COR-L47 (cell line): ENCODE results near the gene KIAA0408.
"Not testable (repeated sequence)": the region's sequence is repeated elsewhere in the genome, so short reads cannot be mapped to it uniquely, and the experiment has no call there.

ENCODE experiments used
- DNase-seq: peaks from one replicate; lab custom pipeline; 2025; lab: John Stamatoyannopoulos, UW

KIAA0408 gene

DNA sequence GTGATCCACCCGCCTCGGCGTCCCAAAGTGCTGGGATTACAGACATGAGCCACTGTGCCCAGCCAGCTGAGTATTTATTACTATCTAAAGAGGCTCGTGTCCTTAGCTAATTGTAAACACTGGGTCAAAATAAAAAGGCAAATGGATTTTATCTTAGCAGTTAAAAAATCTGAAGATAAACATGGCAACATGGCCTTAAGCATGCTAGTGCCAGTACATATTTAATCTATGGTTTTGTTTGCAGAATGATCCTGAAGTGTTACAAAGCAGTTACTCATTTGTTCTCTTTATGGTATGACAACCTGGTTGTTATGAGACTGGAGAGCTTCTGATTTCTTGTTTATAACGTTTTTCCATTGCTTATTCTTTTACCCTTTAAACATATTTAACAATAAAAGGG lies 3.9 kb upstream of the KIAA0408 start:
- no peak for DNase-seq

DNA sequence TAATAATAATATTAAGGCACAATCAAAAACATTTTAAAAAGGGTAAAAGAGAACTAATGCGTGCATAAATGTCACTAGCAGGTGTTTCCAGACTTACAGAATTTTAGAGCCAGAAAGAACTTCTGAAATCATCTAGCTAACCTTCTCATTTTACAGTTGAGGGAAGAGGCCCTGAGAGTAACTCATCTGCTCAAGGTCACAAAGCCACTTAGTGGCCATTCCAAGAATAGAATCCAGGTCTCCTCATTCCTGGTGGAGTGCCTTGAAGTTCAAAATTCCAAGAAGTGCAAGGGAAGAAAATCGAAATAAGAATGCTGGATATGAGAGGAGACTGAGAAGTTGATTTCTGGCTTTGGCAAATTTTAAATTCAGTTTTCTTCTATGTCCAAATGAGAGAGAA lies 3.2 kb upstream of the KIAA0408 start:
- DNase-seq, result no peak

DNA sequence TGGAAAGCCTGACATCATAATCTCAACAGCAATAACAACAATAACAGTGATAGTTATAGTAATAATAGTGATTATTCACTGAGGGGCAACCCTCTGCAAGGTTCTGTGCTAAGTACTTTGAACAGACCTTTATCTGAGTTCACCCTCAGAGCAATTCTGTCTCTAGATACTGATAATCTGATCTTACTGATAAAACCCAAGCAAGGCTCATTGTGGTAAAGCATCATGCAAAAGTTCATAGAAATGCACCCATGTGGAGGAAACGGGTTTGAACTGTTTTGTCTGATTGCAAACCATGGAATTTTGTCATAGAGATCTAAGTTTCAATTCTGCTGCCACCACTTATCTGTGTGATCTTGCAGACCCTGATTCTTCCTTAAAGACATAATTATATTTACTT lies 1.3 kb upstream of the KIAA0408 start:
- DNase-seq, result no peak

DNA sequence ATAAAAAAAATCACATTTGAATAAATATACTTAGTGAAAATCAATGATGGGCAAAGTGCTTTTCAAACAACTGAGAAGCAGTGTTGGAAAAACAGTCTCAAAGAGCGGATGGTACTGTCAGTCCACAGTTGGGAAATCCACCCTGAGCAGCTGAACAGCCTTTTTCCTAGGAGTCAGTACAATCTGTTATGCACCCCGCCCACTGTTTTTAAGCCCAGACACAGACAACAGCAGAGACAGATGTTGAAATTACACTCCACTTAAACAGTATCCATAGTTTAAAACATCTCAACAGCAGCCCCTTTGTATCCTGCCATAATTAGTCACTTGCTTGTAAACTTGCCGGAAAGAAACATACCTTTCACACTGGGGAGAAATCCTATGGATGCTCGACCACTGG lies 372 bp downstream of the KIAA0408 start:
- no peak for DNase-seq

DNA sequence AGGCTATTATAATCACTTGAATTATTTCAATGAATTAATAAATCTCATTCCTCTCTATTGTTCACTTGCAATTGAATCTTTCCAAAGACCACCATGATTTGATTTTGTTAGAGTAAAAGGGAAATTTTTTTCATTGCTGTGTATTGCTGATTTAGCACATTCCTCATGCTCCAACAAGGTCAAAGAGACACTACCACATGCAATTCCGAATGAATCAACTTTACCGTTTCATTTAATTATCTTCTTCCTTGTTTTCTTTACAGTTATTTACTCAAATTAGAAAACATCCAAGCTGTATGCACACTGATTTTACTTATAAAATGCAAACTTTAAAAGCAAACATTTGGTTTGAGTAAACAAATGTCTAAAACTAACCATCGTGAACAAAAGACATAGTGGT lies 967 bp downstream of the KIAA0408 start:
- DNase-seq, result no peak

DNA sequence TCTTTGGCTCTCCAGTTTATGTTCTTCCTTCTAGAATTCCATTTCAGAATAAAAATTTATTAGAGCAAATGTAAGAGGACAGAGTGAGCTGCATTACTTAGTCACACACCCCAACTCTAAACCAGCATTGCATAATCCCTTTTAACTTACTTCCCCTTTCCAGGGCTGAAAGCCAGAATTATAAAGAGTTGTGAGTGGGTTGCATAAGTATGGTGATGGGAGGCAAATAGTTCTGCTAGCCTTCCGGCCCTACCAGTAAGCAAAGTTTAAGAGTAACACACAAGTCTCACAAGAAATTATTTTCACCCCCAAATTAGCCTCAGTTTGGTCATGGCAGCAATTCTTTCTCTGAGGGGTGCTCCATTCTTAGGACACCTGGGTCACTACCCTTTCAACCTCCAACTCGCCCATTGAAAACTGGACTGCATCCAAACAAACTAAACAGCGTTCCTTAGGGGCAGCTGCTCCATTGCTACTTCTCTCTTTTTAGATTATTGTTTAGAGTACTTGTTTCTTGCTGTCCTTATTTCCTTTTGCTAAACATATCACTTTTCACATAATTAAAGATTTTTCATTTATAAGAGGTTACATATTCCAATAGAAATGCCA lies 1.6 kb downstream of the KIAA0408 start:
- no peak for DNase-seq

DNA sequence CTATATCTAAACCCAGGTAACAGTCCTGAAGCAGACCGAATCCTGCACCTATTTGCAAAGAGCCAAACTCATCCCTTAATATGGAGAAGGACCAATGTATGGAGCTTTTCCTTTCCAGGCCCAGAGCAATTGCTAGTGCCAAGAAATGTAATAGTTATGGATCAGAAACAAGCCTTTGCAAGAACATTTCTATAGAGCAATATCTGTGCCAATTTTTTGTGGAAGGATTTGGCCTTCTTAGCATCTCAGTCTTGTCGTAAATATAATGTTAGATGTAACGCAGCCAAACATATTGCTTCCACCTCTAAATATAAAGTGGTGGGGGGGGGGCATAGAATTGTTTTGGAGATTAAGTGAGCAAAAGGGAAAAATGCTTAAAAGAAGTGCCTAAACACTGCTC lies 2.7 kb downstream of the KIAA0408 start:
- DNase-seq, result no peak

DNA sequence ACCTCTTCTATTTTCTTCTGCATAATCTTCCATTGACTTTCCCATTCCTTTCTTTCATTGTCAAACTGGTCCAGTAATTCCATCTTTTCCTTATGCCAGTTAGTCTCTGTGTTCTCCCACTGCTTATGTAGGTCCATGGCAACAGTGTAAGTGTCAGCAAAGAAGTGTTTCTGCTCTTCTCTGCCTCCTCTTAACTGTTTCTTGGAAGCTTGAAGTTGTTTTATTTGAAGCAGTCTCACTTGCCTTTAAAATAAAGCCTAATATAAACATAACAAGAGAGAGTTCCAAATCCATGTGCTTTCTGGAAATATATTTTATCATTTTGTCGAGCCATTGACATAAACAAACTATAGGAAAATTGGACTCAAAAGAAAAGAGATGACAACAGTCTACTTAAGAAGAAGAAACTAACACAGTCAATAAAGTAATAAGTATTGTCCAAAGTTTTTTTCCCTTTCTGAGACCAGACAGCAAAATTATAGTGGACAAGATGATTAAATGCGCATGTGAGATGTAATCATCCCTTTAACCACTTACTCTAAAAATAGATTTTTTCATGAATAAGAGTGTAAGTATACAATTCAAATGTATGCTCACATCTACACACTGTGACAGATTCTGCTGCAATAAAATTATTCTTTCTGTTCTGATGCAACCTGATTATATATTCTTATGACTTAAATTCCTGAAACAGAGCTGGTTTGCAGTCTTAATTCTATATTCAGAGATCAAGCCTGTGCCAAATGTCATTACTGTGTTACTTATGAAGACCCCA lies 5.2 kb downstream of the KIAA0408 start:
- DNase-seq, result no peak

DNA sequence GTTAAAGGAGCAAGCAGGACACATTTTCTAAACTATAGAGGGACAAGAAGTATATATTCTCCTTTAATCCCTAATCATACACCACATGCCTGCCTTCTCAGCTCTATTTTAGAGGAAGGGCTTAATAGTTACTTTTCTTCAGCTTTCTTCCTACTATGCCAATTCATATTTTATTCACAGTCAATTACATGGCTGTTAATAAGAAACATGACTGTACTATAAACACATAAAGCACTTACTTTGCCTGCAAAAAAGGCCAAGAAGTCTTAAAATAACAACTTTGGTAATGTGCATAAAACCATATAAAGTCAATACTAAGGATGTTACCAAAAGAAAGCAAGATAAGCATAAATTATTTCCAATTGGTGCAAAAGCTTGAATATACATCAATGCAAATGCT lies 6.4 kb downstream of the KIAA0408 start:
- DNase-seq, result no peak

DNA sequence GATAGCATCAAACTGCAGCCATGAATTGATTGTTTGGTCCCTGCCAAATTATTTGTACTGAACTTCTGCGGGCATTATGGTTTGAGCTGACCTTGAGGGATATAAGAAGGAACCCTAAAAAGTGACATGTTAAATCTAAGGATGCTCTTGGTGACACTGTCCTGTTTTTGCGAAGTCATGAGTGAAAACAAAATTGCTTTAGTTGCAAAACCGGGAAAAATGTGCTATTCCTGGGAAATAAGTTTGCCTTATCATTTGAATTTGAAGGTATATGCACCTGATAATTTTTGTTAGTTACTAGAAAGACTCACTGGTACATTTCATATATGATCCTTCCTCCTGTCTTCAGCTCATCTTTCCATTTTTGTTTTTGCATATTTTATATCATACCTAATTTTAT lies 7.8 kb downstream of the KIAA0408 start:
- no peak for DNase-seq

DNA sequence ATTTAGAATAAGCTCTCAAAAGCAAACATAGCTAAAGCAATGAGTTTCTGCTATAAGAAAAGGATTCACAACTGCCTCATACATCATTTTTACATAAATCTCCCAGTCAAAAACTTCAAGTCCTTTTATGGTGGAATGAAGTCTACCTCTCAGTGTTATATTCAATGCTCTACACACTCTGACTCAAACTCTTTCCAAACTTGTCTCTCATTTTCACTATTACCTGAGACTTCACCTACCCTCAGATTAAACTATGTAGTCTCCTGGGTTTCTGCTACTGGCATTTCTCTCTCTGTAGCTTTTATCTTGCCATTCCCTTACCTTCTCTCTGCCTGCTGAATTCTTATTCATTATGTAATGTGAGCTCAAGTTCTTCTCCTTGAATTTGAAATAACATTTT lies 11.4 kb downstream of the KIAA0408 start:
- DNase-seq, result no peak

DNA sequence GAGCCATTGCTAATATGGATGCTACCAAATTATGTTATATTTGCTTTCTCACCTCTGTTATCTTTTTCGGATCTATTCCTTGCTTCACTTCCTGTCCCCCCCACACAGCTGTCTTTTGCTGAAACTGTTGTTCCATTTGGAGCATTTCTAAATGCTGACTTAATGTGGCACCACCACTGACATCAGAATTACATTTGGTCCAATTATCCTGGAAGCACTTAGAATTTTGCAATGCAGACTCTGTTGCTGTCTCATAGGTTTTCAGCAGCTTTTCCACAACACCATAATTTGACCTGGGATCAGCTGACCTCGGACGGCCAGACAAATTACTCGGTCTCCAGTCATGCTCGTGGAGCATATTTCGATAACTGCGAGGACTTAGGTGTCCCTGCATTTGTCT lies 12.8 kb downstream of the KIAA0408 start:
- no peak for DNase-seq

DNA sequence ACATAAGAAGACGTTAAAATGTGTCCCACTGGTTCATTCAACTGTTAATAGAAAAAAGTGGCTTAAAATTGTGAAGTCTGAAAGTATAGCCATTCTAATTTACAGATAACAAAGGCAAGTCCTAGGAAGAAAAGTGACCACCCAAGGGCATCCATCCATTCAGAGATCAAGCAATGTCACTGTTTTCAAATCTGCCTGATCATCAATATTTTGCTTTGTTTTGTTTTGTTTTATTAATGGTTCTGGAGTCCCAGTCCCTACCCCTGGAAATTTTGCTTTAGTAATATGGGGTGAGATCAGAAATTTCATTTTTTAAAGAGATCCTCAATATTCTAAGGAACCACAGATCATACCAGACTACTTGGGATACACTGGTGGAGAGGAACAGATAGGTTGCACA lies 17.3 kb downstream of the KIAA0408 start:
- DNase-seq, result no peak

DNA sequence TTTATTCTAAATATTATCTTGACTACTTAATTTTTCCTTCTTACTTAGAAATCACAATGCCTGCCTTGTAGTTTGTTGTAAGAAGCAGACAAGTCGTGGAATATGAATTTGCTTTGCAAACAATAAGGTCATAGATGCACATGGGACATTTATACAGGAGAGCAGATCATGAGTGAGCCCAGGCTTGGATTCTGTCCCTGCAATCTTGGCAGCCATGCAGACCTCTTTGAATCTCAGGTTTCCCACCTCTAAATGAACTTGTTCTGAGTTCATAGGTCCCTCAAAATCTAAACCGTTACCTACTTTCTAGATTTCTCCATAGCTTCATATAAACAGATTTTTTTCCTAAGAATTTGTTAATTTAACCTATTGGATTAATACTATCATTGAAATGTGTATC lies 19.5 kb downstream of the KIAA0408 start:
- no peak for DNase-seq

DNA sequence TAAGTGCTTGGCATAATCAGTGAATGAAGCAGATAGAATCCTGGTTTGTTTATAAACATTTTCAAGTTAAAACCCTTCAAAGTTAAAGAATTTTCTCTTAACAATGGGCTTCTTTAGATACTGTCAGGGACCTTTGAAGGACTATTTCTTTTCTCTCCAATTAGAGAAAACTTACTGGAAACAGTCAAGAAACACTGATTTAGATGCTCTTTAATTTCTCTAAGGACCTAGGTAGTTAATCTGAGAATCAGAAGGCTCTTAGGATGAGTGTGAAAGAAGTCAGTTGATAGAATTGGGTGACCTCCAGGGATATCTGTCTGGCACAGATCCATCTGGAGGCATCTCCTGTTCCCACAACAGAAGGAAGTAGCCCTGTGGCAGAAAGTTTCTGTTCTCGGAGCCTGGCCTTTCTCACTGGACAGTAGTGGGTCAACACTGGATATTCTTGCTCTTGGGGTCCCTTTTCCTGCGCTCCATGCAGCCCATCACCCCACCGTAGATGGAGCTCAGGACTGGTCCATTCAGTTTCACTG lies 22.5 kb downstream of the KIAA0408 start:
- DNase-seq, result no peak

DNA sequence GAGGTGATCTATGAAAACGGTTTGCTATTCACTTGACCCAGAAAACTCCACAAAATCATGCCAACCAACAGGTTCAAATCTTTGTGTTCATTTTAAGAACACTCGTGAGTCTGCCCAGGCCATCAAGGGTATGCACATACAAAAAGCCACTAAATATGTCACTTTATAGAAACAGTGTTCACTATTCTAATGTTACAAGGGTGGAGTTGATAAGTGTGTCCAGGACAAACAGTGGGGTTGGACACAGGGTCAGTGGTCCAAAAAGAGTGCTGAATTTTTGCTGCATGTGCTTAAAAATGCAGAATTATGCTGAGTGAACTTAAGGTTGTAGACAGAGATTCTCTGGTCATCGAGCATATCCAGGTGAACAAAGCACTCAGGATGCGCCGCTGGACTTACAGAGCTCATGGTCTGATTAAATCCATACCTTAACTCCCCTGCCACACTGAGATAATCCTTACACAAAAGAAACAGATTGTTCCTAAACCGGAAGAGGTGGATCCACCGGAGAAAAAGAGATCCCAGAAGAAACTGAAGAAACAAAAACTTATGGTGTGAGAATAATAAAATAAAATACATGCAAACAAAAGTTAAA lies 23.5 kb downstream of the KIAA0408 start:
- no peak for DNase-seq

DNA sequence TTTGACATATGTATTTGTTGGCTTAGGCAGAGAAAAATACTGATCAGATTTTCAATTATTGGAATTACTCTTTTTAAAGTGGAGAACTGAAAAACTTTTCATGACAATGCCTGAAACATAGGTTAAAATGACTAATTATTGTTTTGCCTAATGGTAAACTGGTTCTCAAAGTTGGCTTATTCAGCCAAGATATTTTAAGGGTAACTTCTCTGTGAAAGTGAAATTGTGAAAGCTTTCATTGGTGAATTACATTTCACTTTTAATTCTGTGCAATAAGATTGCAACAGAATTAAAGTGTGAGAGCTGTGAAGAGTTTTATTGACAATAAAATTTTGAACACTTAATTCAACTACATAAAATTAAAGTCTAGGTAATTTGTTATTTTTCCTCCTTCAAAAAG lies 24.5 kb downstream of the KIAA0408 start:
- no peak for DNase-seq

DNA sequence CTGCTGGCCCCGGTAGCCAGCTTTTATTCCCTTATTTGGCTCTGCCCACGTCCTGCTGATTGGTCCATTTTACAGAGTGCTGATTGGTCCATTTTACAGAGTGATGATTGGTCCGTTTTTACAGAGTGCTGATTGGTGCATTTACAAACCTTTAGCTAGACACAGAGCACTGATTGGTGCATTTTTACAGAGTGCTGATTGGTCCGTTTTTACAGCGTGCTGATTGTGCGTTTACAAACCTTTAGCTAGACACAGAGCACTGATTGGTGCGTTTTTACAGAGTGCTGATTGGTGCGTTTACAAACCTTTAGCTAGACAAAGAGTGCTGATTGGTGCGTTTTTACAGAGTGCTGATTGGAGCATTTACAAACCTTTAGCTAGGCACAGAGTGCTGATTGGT lies 30.6 kb downstream of the KIAA0408 start:
- not testable (repeated sequence) for DNase-seq

DNA sequence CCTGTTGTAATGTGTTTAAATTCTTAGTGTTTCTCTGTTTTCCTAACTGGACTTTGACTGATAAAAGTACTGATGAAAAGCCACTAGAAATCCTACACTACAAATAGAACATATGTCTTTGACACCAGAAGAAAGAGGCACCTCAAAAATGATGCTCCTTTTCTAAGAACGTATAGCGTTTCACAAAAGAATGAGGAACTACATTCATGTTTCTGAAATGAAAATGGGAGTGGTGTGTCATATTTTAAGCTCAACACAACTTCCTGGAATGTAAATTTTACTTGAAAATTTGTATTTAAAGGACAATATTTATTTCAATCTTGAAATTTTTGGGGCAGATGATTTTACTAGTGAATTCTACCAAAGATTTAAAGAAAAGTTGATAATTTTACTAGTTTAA lies 35.3 kb downstream of the KIAA0408 start:
- DNase-seq, result no peak

DNA sequence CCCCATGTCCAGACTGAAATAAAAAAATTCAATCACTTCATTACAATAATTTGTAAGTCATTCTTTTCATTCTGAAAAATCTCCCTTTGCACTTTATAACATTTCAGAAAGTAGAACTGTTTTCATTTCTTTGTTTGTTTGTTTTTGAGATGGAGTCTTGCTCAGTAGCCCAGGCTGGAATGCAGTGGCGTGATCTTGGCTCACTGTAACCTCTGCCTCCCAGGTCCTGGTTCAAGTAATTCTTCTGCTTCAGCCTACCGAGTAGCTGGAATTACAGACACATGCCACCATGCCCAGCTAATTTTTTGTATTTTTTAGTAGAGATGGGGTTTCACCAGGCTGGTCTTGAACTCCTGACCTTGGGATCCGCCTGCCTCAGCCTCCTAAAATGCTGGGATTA lies 38.0 kb downstream of the KIAA0408 start:
- not testable (repeated sequence) for DNase-seq

DNA sequence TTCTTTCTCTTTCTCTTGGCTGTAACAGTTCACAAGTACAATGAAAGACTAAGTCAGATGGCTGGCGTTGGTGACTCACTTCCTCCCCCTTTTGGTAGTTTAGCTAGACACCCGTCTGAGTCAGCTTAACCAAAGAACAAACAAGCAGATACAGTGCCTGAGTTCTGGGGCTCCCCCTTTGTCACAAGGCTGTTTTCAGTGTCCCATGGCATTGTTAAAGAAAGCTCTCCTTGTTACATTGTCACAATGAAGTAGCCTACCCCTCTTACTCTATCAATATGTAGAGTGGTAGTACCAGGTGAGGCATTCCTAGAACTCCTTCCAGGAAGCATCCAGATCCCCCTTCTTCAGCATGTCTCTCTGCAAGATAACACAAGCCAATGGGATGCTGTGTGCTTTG lies 38.6 kb downstream of the KIAA0408 start:
- no peak for DNase-seq

DNA sequence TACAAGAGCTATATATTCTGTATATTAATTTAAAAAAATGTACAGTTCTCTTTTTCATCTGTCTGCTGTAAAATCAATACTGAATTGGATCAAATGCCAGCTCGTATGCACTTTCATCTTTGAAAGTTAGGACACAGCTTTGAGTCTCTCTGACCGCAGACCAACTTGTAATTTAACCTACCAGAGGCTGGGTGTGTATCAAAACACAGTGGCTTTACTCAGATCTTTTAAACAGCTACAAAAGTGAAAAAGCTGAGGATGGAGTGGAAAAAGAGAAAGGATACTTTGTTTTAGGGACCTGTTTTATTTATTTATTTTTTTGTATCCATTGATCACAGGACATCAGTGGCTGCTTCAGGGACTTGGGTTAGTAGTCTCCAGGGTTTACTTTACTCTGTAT lies 44.1 kb downstream of the KIAA0408 start:
- DNase-seq, result no peak

DNA sequence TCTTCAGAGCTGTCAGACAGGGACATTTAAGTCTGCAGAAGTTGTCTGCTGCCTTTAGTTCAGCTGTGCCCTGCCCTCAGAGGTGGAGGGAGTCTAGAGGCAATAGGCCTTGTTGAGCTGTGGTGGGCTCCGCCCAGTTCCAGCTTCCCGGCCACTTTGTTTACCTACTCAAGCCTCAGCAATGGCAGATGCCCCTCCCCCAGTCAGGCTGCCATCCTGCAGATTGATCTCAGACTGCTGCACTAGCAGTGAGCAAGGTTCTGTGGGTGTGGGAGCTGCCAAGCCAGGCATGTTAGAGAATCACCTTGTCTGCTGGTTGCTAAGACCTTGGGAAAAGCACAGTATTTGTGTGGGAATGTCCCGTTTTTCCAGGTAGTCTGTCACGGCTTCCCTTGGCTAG lies 46.1 kb downstream of the KIAA0408 start:
- not testable (repeated sequence) for DNase-seq
